ENCODE results near the gene NR3C1.

Gene NR3C1

GRCh38 chr5:143284521-143284920, 119.0 kb downstream of the NR3C1 start:
- peaks cover 4% of the 10 kb centered on the region; the same call in 1 of the 2 replicates for H3K4me1 ChIP-seq (ENCODE audit: insufficient read depth, low read length)
- H3K36me3 ChIP-seq (ENCODE audit: insufficient read depth, low read length): no peaks in the 10 kb centered on the region
- no peaks in the 10 kb centered on the region for H3K9me3 ChIP-seq (ENCODE audit: control insufficient read depth, insufficient read depth, low read length)

DNA sequence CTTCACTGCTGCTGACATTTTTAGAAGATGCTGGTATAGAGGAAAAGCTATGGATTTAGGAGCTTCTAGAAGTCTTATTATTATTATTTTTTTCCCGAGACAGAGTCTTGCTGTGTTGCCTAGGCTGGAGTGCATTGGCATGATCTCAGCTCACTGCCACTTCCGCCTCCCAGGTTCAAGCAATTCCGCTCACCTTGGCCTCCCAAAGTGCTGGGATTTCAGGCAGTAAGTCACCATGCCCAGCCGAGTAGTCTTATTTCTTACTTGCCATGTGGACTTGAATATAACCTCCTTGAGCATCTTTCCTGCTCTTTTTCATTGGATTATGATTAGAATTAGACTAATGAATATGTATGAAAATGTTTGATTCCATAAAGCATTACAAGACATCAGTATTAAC, 119.5 kb downstream of the NR3C1 start:
- Histone ChIP-seq H3K9ac (ENCODE audit: low read depth, low read length) (no peak overlapping the region), H3K36me3 (ENCODE audit: insufficient read depth, low read length) (no peaks in the 10 kb centered on the region), H3K9me3 (ENCODE audit: control insufficient read depth, insufficient read depth, low read length) (no peaks in the 10 kb centered on the region), H3K4me1 (ENCODE audit: insufficient read depth, low read length) (peaks cover 9% of the 10 kb centered on the region; the same call in 1 of the 2 replicates)

More at GRCh38 chr5:143284521-143284920, 119.0 kb downstream of the NR3C1 start:
- no peak overlapping the region for H3K9ac ChIP-seq (ENCODE audit: low read depth, low read length)

DNA sequence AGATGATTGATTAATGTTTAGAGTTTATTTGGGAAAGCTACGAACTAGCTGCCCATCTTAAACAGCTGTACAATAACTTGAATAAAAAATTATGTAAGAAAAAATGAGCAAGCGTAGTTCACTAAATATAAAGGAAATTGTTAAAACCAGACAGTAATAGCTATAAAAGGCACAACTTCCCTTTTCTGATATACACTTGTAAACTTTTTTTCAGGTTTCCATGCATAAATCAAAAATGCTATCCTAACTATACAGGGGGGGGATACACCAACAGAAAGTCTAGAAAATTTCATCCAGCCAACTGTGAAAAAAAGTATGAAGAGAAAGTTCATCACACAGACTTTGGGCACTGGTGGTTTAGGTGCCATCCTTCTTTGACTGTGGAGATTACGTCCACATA, 122.3 kb downstream of the NR3C1 start:
- no peaks in the 10 kb centered on the region for H3K36me3 ChIP-seq (ENCODE audit: insufficient read depth, low read length)
- H3K9me3 ChIP-seq (ENCODE audit: control insufficient read depth, insufficient read depth, low read length): no peaks in the 10 kb centered on the region
- H3K4me1 ChIP-seq (ENCODE audit: insufficient read depth, low read length): peaks cover 14% of the 10 kb centered on the region; the same call in 1 of the 2 replicates
- H3K9ac ChIP-seq (ENCODE audit: low read depth, low read length): no peak overlapping the region

- Histone ChIP-seq H3K36me3 (ENCODE audit: insufficient read depth, low read length) (no peaks in the 10 kb centered on the region), H3K9me3 (ENCODE audit: control insufficient read depth, insufficient read depth, low read length) (no peaks in the 10 kb centered on the region), H3K4me1 (ENCODE audit: insufficient read depth, low read length) (peaks cover 14% of the 10 kb centered on the region; the same call in 1 of the 2 replicates), H3K9ac (ENCODE audit: low read depth, low read length) (no peak overlapping the region)
Measured at GRCh38 chr5:143279698-143280097, 123.8 kb downstream of the NR3C1 start.

- Histone ChIP-seq H3K9me3 (ENCODE audit: control insufficient read depth, insufficient read depth, low read length) (no peaks in the 10 kb centered on the region), H3K9ac (ENCODE audit: low read depth, low read length) (no peak overlapping the region), H3K4me1 (ENCODE audit: insufficient read depth, low read length) (peaks cover 14% of the 10 kb centered on the region; the same call in 1 of the 2 replicates), H3K36me3 (ENCODE audit: insufficient read depth, low read length) (no peaks in the 10 kb centered on the region)
Measured at GRCh38 chr5:143277536-143277935, 126.0 kb downstream of the NR3C1 start.

GRCh38 chr5:143275512-143276363, 127.7 kb downstream of the NR3C1 start:
- Histone ChIP-seq H3K9me3 (ENCODE audit: control insufficient read depth, insufficient read depth, low read length) (no peaks in the 10 kb centered on the region), H3K36me3 (ENCODE audit: insufficient read depth, low read length) (no peaks in the 10 kb centered on the region), H3K4me1 (ENCODE audit: insufficient read depth, low read length) (peaks cover 14% of the 10 kb centered on the region; the same call in 1 of the 2 replicates), H3K9ac (ENCODE audit: low read depth, low read length) (no peak overlapping the region)

DNA sequence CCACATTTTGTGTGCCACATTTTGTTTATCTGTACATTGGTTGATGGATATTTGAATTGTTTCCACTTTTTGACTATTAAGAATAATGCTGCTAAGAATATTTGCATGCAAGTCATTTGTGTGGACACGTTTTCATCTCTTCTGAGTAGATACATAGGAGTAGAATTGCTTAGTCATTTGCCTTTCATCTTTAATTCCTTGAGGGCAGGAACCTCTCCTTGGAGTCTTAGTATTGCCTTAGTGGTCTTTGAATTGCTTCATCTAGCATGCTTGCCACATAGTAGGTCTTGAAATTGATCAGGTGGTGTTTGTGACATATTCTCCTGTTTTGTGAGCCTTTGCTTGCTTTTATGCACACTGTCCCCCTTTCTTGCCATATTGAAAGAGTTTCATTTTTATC, 128.5 kb downstream of the NR3C1 start:
- Histone ChIP-seq H3K4me1 (ENCODE audit: insufficient read depth, low read length) (peaks cover 11% of the 10 kb centered on the region; the same call in 1 of the 2 replicates), H3K9ac (ENCODE audit: low read depth, low read length) (no peak overlapping the region), H3K36me3 (ENCODE audit: insufficient read depth, low read length) (no peaks in the 10 kb centered on the region), H3K9me3 (ENCODE audit: control insufficient read depth, insufficient read depth, low read length) (no peaks in the 10 kb centered on the region)

DNA sequence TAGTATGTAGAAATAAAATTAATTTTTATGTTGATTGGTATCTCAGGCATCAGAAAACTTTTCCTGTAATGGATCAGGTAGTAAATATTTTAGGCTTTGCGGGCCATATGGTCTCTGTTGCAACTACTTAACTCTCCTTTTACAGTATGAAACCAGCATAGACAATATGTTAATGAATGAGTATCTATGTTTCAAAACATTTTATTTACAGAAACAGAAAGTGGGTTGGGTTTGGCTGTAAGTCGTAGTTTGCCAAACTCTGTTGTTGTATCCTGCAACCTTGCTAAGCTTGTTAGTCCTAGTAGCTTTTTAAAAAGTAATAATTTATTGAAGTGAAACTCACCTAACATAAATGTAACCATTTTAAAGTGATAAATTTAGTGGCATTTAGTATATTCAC, 132.1 kb downstream of the NR3C1 start:
- peaks cover 5% of the 10 kb centered on the region; the same call in 1 of the 2 replicates for H3K9me3 ChIP-seq (ENCODE audit: control insufficient read depth, insufficient read depth, low read length)
- H3K4me1 ChIP-seq (ENCODE audit: insufficient read depth, low read length): no peaks in the 10 kb centered on the region
- no peak overlapping the region for H3K9ac ChIP-seq (ENCODE audit: low read depth, low read length)
- H3K36me3 ChIP-seq (ENCODE audit: insufficient read depth, low read length): no peaks in the 10 kb centered on the region

DNA sequence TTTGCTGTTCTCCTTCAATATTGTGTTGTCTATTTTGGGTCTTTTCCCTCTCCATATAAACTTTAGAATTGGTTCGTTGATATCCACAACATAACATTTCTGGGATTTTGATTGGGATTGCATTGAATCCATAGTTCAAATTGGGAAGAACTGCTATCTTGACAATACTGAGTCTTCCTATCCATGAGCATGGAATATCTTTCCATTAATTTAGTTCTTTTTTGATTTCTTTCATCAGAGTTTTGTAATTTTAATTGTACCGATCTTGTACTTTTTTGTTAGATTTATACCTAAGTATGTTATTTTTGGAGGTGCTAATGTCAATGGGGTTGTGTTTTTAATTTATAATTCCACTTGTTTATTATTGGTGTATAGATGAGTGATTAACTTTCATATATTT, 135.1 kb downstream of the NR3C1 start:
- no peaks in the 10 kb centered on the region for H3K36me3 ChIP-seq (ENCODE audit: insufficient read depth, low read length)
- H3K9ac ChIP-seq (ENCODE audit: low read depth, low read length): no peak overlapping the region
- H3K9me3 ChIP-seq (ENCODE audit: control insufficient read depth, insufficient read depth, low read length): peaks cover 5% of the 10 kb centered on the region; the same call in 1 of the 2 replicates
- H3K4me1 ChIP-seq (ENCODE audit: insufficient read depth, low read length): no peaks in the 10 kb centered on the region

DNA sequence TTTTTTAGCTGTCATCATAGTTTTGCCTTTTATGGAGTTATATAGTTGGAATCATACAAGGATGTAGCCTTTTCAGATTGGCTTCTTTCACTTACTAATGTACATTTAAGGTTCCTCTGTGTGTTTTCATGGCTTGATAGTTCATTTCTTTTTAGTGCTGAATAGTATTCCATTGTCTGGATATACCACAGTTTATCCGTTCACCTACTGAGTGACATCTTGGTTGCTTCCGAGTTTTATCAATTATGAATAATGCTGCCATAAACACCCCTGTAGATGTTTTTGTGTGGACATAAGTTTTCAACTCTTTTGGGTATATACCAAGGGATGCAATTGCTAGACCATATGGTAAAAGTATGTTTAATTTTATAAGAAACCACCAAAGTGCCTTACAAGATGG, 136.3 kb downstream of the NR3C1 start:
- Histone ChIP-seq H3K36me3 (ENCODE audit: insufficient read depth, low read length) (no peaks in the 10 kb centered on the region), H3K9ac (ENCODE audit: low read depth, low read length) (no peak overlapping the region), H3K9me3 (ENCODE audit: control insufficient read depth, insufficient read depth, low read length) (peaks cover 5% of the 10 kb centered on the region; the same call in 1 of the 2 replicates), H3K4me1 (ENCODE audit: insufficient read depth, low read length) (no peaks in the 10 kb centered on the region)

DNA sequence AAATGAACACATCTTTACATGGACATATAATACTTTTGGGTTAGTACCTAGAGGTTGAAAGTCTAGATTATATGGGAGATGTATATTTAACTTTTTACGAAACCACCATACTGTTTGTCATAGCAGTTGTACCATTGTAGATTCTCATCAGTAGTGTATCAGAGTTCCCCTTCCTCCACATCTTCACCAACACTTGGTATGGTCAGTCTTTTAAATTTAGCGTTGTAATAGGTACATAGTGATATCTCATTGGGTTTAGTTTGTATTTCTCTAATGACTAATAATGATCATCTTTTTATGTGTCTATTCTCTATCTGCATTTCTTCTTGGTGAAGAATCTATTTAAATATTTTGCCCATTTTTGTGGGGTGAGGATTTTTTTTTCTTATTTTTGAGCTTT, 137.5 kb downstream of the NR3C1 start:
- no peaks in the 10 kb centered on the region for H3K4me1 ChIP-seq (ENCODE audit: insufficient read depth, low read length)
- H3K9me3 ChIP-seq (ENCODE audit: control insufficient read depth, insufficient read depth, low read length): peaks cover 5% of the 10 kb centered on the region; the same call in 1 of the 2 replicates
- no peaks in the 10 kb centered on the region for H3K36me3 ChIP-seq (ENCODE audit: insufficient read depth, low read length)
- no peak overlapping the region for H3K9ac ChIP-seq (ENCODE audit: low read depth, low read length)

DNA sequence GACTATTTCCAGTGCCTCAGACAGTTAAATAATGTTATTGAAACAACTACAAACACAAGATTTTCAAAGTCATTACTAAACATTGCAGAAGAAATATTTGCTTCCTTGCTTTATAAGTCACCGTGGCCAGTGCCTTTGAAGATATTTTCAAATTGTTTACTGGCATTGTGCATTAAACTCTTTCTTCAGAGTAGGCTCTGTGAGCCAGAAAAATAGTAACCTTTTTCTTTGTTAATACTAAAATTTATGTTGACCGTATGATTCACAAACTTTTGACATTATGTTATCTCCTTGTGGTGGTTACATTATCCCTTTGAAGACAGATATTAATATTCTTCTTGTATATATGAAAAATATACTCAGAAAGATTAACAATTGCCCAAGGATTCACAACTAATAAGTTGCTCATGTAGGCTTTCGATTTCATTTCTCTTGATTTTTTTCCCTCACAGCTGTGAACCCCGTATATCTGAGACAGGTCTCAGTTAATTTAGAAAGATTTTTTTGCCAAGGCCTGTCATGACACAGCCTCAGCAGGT, 140.1 kb downstream of the NR3C1 start:
- H3K36me3 ChIP-seq (ENCODE audit: insufficient read depth, low read length): no peaks in the 10 kb centered on the region
- H3K9me3 ChIP-seq (ENCODE audit: control insufficient read depth, insufficient read depth, low read length): no peaks in the 10 kb centered on the region; the same call in 1 of the 2 replicates
- no peak overlapping the region for H3K9ac ChIP-seq (ENCODE audit: low read depth, low read length)
- no peaks in the 10 kb centered on the region for H3K4me1 ChIP-seq (ENCODE audit: insufficient read depth, low read length)

- no peaks in the 10 kb centered on the region; the same call in 1 of the 2 replicates for H3K9me3 ChIP-seq (ENCODE audit: control insufficient read depth, insufficient read depth, low read length)
- no peaks in the 10 kb centered on the region for H3K36me3 ChIP-seq (ENCODE audit: insufficient read depth, low read length)
- no peak overlapping the region for H3K9ac ChIP-seq (ENCODE audit: low read depth, low read length)
- H3K4me1 ChIP-seq (ENCODE audit: insufficient read depth, low read length): no peaks in the 10 kb centered on the region
Measured at GRCh38 chr5:143262393-143263174, 140.9 kb downstream of the NR3C1 start.

DNA sequence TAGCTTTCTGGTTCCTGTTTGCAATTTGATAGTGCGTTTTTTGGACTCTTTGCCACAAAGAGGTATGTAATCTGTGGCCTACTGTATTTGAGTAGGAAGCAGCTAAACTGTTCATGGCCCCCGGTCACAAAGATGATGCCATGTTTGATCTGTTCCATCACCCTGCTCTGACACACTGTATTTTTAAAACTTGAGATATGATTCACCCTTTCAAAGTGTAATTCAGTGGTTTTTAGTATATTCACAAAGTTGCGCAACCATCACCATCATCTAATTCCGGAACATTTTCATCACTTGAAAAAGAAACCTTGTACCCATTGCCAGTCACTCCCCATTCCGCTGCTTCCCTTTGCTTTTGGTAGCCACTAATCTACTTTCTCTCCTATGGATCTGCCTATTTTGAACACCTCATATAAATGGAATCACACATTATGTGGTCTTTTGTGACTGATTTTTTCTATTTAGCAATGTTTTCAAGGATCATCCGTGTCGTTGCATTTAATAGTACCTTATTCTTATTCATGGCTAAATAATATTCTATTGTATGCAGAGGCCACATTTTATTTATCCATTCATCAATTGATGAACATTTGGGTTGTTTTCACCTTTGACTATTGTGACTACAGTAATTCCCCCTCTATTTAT, 141.6 kb downstream of the NR3C1 start:
- Histone ChIP-seq H3K4me1 (ENCODE audit: insufficient read depth, low read length) (no peaks in the 10 kb centered on the region), H3K9me3 (ENCODE audit: control insufficient read depth, insufficient read depth, low read length) (no peaks in the 10 kb centered on the region), H3K9ac (ENCODE audit: low read depth, low read length) (no peak overlapping the region), H3K36me3 (ENCODE audit: insufficient read depth, low read length) (no peaks in the 10 kb centered on the region)
